Measurements from ENCODE around the gene RDH14. TPM values are rescaled to one million over a fixed set of nuclear protein-coding genes. Genes with fewer than 3 reads are reported as not detected.

The RDH14 gene, protein sequence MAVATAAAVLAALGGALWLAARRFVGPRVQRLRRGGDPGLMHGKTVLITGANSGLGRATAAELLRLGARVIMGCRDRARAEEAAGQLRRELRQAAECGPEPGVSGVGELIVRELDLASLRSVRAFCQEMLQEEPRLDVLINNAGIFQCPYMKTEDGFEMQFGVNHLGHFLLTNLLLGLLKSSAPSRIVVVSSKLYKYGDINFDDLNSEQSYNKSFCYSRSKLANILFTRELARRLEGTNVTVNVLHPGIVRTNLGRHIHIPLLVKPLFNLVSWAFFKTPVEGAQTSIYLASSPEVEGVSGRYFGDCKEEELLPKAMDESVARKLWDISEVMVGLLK
- 10 to 100 TPM; 14.6 to 18.0 (median 15.9) TPM for polyA plus RNA-seq

DNA sequence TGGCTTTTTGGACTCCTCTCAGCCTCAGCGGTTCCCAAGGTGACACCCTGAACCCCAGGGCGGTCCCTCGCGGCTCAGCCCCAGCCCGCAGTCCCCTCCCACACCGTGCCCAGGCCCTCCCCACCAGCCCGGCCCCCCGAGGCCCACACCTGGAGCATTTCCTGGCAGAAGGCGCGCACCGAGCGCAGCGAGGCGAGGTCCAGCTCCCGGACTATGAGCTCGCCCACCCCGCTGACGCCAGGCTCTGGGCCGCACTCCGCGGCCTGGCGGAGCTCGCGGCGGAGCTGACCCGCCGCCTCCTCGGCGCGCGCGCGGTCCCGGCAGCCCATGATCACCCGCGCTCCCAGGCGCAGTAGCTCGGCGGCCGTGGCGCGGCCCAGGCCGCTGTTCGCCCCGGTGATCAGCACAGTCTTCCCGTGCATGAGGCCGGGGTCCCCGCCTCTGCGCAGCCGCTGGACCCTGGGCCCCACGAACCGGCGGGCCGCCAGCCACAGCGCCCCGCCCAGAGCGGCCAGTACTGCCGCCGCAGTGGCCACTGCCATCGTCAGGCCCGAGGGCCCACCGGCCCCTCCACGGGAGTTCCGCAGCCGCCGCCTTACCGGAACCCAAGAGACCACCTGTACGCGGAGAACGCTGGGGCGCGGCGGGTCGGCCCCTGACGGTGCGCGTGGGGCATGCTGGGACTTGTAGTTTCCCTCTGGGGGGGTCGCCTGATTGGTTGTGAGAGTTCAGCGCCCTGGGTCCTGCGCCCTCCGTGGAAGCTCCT, at the start of gene RDH14:
Gene RDH14, minus strand, starts transcription at position 623 of the 766 bp plus-strand sequence. Its CDS starts 81 bp downstream, at position 542.
- WGBS, 3 donors, result 0 to 1% (median 1%) methylated on average over 69 to 81 of the region's 81 CpGs
- peak within 1 kb of the TSS; percentile 71 for H3K27ac ChIP-seq (ENCODE audit: low read depth, low read length)

DNA sequence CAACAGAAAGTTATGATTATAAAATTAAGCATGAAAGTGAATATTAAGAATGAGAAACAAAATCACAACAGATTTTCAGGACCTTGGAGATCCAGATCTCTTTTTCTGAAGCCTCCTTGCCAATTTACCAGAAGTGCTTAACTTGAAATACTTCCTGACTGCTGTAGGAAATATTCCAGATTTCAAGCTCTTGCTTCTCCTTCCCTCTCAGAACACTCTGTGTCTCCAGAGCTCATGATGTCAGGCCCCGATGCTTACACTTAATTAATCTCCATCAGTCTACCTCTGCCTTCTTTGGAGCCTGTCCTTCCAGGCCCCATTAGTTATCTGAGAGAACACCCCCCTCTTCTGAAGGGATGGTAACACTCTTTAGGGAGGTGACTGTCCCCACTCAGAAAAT, 49.6 kb upstream of the RDH14 start:
- WGBS, 3 donors, result 44 to 65% (median 46%) methylated on average over 1 of the region's 1 CpG
- H3K27ac ChIP-seq (ENCODE audit: low read depth, low read length), result no peak overlapping the region

DNA sequence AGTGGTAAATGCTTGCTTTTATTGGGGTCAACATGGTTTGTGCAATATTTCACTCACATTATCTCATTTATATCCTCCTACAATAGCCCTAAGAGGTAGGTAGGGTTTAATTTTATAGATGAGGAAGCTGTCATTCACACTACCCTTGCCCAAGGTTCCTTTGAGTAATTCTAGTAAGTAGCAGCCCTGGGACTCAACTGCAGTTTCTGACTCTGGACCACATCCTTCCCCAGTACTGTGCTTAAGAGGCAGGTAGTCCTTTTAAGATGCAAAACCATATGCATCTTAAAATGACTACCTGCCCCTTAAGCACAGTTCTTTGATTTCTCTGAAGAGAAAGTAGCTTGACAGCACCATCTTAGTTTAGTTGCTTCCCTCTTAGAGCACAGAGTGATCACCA, 44.7 kb upstream of the RDH14 start:
- no peak overlapping the region for H3K27ac ChIP-seq (ENCODE audit: low read depth, low read length)

DNA sequence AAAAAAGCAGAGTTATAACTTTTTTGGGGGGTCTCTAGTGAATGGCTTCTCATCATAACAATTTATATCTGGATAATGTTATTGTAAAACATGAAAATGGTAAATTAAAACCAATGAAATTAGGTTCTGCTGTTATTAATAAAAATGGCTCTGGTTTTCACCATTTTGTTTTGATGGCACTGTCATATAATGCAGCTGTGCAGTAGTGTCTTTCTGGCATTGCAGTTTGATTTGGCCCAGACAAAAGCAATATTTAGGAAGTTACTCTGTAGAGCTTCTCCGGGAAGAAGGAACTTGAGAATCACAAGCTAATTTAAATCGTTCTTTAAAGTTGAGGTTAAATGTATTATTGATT, 44.1 kb upstream of the RDH14 start:
- H3K27ac ChIP-seq (ENCODE audit: low read depth, low read length), result no peak overlapping the region
- WGBS, 3 donors, result 65 to 67% (median 66%) methylated on average over 2 of the region's 2 CpGs

DNA sequence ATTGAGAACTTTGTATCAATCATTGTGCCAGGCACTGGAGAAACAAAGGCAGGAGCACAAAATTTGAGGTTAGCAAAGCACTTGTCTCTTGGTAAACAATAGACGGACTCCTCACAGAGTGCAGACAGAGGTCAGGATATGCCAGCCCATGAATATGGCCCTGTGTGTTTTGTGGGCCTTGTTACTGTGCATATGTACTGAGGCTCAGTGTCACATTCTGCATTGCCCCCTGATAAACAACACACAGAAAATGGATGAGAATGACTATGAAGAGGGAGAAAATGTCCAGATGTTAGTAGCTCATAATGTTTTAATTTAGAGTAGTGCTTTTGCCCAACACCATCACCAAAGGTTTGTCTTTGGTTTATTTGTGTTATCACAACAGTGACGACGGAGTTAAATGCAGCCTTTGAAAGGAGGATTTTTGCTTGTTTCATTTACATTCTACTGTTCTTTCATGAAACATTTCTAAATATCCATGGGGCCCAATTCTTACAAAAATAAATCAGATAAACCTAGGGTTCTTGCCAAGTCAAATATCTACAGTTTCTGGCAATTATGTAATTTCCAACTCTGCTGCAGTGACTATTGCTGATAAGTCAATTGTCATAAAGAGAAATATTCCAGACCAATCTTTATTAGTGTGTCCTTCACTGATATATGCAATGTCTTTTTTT, 43.5 kb upstream of the RDH14 start:
- no peak overlapping the region for H3K27ac ChIP-seq (ENCODE audit: low read depth, low read length)
- WGBS, 3 donors, result 85 to 96% (median 86%) methylated on average over 3 of the region's 3 CpGs

DNA sequence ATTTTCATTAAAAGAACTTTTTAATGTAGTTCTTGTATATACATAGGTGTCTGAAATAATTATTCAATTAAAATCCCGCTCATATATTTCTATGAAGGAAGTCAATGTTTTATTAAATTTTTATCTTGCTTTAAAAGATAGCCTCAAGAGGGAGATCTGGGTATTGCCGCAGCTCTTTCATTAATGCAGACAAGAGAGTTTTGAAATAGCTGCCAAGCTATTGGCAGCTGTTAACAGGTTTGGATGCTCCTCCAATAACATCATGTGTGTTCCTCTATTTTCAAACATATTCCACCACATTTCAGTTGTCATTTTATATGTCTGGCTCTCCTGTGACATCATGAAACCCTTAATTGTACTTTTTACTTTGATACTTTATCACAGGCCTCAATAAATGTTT, 41.8 kb upstream of the RDH14 start:
- 85 to 98% (median 91%) methylated on average over 2 of the region's 2 CpGs for WGBS, 3 donors
- no peak overlapping the region for H3K27ac ChIP-seq (ENCODE audit: low read depth, low read length)

DNA sequence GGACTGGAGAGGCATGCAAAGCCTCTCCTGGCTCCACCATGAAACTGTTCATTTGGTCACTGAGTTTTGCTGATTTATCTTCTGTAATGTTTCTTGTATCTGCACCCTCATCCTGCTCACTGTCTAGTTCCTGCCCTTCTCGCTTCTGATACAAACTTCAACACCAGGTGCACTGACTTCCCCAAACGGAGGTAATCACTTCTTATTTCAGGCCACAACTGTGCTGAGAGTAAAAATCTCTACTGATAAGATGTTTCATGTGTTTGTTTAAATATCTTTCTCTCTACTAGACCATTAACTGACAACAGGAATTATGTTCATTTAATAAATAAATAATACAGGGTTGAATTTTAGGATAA, 39.8 kb upstream of the RDH14 start:
- 50 to 75% (median 54%) methylated on average over 2 of the region's 2 CpGs for WGBS, 3 donors
- H3K27ac ChIP-seq (ENCODE audit: low read depth, low read length), result no peak overlapping the region

DNA sequence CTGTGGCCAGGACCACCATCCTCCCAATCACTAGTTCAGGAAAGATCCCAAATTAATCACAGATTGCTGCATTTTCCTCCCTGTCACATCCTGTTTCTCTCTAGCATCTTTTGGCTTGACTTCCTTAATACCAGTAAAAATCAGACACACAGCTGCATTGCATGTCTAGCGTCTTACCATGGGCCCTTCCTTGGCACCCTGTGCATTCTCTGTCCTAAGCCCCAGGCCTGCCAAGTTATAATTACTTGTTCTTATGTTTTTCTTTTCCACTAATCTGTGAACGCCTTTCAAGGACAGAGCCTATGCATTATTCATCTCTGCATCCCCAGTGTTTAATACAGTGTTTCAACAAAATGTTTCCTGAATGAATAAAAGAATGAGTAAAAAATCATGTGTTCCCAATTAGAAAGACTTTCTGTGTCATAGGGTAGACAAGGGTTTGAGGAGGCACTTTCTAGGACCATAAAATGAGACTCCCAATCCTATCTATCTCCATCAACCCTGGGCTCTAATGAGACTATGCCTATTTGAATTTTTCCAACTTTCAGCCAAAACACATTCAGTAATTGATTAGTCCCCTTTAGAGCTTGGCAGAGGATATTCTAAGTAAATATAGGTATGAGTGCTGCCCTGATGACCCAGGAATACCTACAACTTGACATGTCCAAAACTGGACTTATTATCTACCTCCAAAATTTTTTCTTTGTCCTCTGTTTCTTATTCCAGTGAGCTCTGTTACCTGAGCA, 39.2 kb upstream of the RDH14 start:
- 48 to 73% (median 49%) methylated on average over 2 of the region's 2 CpGs for WGBS, 3 donors

DNA sequence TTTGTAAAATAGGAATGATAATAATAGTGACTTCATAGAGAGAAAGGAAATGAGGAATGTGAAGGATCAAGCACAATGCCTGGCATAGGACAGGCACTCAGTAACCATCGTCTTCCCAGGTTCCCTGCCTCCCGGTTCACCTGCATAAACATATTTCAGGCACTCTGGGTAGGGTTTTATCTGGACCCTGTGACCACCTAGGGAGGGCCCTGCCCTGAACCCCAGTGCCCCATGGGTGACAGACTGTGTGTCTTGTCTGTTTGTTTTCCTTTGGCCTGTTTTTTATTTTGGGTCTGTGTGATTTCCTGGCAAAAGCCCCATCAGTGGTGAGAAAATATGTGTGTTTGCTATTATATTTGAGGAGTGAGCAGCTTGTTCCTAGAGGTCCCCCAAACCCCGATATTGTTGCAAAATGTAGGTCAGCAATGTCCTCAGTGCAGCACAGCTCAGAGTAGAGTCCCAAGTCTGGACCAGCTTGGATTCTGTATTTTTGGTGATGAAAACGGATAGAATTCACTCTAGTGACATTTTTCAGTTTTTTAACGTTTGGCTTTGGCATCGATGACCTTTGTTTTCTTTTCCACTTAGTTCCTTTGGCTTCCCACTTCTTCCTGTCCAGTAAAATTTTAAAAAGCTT, 38.5 kb upstream of the RDH14 start:
- no peak overlapping the region for H3K27ac ChIP-seq (ENCODE audit: low read depth, low read length)
- 56 to 71% (median 58%) methylated on average over 6 of the region's 6 CpGs for WGBS, 3 donors

More for the DNA sequence above, 39.2 kb upstream of the RDH14 start:
- no peak overlapping the region for H3K27ac ChIP-seq (ENCODE audit: low read depth, low read length)

DNA sequence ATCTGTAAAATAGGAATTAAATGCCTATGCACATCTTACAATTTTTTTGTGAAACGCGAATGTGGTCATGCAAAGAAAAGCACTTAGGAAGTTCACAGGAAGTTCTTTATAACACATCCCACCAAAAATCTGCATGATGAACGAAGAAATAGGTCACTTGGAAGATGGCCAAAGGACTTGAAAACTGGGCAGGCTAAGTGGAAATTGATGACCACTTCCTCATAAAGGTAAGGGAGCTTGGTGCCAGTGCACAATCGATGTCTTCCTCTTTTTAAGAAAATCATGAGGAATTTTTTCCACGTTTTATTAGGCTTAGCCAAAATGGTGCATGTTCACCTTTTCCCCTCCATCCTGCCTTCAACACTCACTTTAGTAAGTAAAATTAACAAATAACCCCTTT, 37.2 kb upstream of the RDH14 start:
- WGBS, 3 donors, result 46 to 69% (median 53%) methylated on average over 5 of the region's 5 CpGs
- no peak overlapping the region for H3K27ac ChIP-seq (ENCODE audit: low read depth, low read length)

DNA sequence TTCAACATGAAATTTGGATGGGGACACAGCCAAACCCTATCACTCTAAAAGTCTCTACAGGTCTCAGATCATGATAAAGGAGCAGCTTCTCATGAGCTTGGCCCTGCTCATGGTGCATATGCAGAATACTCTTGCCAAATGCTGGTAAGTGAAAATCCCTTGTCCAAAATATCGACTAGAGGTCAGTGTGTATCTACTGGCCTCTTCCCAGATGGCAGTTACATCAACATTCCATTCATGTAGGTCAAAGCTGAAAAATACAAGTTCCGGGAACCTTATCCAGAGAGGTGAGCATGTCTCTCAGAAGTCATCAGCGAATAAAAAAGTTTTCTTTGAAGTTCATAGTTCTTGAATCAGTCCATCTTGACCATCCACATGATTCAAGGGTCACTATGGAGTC, 36.5 kb upstream of the RDH14 start:
- WGBS, 3 donors, result 72 to 92% (median 76%) methylated on average over 3 of the region's 3 CpGs
- H3K27ac ChIP-seq (ENCODE audit: low read depth, low read length), result no peak overlapping the region

DNA sequence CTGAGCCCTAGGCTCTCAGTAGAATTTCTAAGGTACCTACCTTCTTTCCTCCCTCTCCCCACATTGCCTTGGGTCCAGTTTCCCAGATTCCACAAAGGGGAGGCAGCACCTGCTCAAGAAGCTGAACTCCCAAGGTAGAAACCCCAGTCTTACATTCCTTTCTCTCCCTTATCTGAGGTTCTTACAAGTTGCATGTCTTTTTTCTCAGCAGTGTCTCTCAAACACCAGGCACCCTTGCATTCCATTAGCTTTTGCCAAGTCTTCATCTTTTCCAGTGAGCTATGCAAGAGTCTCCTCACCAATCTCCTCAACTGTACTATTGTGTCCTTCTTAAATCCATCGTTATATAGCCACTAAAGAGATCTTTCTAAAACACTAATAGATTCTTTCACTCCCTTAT, 33.0 kb upstream of the RDH14 start:
- WGBS, 3 donors, result 60 to 91% (median 85%) methylated on average over 1 of the region's 1 CpG
- no peak overlapping the region for H3K27ac ChIP-seq (ENCODE audit: low read depth, low read length)

DNA sequence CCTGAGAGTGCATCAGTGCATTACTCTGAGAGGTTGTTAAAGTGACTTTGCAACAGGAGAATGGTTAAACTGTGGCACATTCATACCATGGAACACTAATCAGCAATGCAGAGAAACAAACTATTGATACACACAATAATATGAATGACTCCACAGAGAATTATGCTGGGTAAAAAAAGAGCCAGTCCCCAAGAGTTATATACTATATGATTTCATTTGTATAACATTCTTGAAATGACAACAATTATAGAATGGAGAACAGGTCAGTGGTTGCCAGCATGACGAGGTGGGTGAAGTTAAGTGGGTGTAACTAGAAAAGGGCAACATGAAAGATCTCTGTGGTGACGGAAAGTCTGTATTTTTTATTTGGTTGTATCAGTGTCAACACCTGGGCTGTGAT, 31.9 kb upstream of the RDH14 start:
- H3K27ac ChIP-seq (ENCODE audit: low read depth, low read length), result no peak overlapping the region
- 89 to 92% (median 90%) methylated on average over 2 of the region's 2 CpGs for whole genome bisulfite sequencing, 3 donors

DNA sequence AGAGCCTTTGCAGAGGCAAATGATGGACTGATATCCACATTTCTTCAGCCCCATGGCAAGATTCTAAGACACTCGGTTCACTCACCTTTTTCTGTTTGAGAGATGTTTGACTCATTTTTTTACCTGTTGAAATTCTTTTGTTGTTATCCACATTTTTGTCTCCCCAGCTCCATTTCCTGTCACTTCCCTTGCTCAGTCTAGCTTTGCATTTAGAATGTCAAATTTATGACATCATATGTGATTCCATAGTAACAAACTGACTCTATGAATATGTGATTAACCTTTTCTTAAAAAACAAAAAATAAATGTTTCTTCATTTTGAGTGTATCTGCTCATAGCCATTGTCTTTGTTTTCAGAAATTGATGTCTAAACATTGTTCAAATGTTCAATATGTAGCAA, 28.9 kb upstream of the RDH14 start, which contains the start of gene NT5C1B:
Gene NT5C1B, minus strand, starts transcription at position 216 of the 400 bp plus-strand sequence. Its CDS starts 101 bp downstream, at position 115.
- H3K27ac ChIP-seq (ENCODE audit: low read depth, low read length), result no peak within 1 kb of the TSS
- 89 to 93% (median 89%) methylated on average over 1 of the region's 1 CpG for WGBS, 3 donors

DNA sequence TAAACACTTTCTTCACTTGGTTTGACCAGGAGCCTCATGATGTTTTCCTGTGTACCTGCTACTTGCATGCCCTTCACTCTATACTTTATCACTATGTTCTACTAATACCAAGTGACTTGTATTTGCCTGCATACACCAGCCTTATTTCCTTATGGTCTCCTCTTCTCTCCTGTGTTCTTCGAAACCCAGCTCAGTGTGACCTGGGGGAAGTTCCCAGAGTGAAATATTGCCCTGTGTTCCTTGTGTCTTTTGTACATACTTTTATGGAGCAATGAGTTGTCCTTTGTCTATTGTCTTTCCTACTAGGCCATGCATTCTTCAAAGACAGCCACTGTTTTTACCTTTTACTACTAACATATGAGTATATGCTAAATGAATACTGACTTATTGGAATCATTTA, 28.3 kb upstream of the RDH14 start:
- H3K27ac ChIP-seq (ENCODE audit: low read depth, low read length), result no peak overlapping the region
- WGBS, 3 donors, result 88 to 95% (median 89%) methylated on average over 1 of the region's 1 CpG

DNA sequence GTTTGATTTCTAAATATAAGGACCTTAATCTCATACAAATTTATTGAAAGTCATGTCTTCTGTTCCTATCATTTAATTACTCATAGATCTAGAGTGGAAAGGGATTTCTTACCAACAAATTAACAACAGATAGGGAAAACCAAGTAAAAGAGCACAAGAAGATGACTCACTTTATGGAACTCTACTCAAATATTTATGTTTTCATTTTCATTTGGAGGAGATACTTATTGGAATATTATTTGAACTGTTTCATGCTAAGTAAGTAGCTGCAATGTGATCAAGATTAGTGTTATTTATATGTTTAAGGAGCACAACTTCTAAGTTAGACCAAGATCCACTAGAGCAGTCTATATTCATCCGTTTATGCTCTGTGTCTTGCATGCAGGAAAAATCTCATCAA, 27.6 kb upstream of the RDH14 start:
- no peak overlapping the region for H3K27ac ChIP-seq (ENCODE audit: low read depth, low read length)
- WGBS, 3 donors, result 88 to 100% (median 96%) methylated on average over 1 of the region's 1 CpG

DNA sequence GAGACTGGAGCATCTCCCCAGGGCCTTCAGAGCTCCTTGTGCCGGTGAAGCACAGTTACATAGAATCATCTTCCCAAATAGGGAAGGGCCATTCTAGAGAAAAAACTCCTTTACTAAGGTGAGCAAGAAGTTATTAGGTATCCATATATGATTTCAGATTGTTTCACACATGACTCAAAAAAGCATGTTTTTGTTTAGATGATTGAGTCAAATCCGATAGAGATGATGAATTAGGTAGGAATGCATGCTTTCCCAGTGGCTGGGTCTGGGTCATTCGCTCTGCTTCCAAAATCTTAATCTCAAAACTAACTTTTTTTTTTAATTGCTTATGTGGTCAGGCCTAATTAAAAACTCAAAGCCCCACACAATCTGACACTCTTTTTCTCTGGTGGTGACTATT, 25.1 kb upstream of the RDH14 start:
- 87 to 94% (median 89%) methylated on average over 3 of the region's 3 CpGs for WGBS, 3 donors
- no peak overlapping the region for H3K27ac ChIP-seq (ENCODE audit: low read depth, low read length)

DNA sequence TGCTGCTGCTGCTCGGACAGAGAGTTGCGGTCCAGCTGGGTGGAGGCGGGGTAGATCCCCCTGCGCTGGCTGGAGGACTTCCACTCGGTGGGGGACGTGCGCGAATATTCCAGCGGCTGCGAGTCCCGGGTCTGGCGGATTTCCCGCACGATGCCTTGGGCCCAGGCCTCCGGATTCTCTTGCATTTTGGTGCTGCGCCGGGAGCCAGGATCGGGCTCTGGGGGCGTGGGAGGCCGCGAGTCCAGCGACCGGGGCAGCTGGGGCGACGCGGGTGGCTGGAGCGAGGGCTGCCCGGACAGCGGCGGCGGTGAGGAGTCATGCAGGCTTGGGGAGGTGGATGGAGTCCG, 24.1 kb upstream of the RDH14 start:
- H3K27ac ChIP-seq (ENCODE audit: low read depth, low read length), result no peak overlapping the region
- WGBS, 3 donors, result 81 to 87% (median 85%) methylated on average over 31 to 32 of the region's 32 CpGs

All from adipose tissue (tissue), 3 donors.